Stimulated activated CD4-positive, alpha-beta T cell treated with anti-CD3 and anti-CD28 coated beads, Interleukin-12 subunit alpha, Interleukin-12 subunit beta, amount 100 ng/mL, for 24 hours (primary cell): ENCODE results near the gene GNS.

Experiments
- DNase-seq, 2 experiments: peaks; one replicate each; pipeline ENCODE4 v3.0.0-alpha.2; 2020; ENCODE audit warnings: low read depth in 2 of 2

Gene GNS

GRCh38 chr12:64737539-64737938 lies 21.7 kb downstream of the GNS start:
- no peak for DNase-seq

- no peak for DNase-seq
Measured at GRCh38 chr12:64736771-64737170, 22.4 kb downstream of the GNS start.

DNA sequence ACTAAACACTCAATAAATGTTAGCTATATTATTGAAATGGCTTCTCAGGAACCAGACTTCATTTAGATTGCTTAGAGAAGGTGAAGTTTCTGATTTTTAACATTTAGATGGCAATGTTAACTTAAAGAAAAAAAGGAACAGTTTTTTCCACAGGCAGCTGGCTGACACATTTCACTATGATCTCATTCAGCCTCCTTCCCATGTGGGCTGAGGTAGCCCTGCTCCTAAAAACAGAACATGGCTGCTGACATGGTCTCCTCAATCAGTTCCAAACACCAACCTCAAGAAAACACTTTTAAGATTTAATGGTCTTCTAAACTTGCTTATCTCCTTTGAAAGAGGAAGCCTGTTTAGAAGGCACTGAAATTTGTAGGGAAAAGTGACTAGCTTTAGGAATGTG lies 23.8 kb downstream of the GNS start:
- no peak for DNase-seq

GRCh38 chr12:64733857-64734256 lies 25.3 kb downstream of the GNS start:
- no peak for DNase-seq

- DNase-seq: no peak
Measured at GRCh38 chr12:64731683-64732082, 27.5 kb downstream of the GNS start.

DNA sequence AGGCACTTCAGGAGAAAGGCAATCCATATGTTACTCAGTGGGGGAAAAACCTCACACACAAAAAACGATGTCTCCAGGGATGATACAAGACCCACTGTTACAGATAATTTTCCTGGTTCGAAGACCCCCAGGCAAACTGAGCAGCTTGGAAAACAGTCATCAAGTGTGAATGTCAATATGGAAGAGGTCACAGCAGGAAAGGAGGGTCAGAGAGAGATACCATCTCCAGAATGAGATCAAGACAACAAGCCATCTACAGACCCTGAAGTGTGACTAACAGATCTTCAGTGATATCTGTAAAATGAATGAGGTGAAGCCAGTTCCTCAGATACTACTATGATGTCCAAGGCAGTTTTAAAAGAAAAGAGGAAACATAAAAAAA lies 28.6 kb downstream of the GNS start:
- DNase-seq: no peak

- DNase-seq: no peak
Measured at GRCh38 chr12:64729909-64730587, 29.2 kb downstream of the GNS start.

DNA sequence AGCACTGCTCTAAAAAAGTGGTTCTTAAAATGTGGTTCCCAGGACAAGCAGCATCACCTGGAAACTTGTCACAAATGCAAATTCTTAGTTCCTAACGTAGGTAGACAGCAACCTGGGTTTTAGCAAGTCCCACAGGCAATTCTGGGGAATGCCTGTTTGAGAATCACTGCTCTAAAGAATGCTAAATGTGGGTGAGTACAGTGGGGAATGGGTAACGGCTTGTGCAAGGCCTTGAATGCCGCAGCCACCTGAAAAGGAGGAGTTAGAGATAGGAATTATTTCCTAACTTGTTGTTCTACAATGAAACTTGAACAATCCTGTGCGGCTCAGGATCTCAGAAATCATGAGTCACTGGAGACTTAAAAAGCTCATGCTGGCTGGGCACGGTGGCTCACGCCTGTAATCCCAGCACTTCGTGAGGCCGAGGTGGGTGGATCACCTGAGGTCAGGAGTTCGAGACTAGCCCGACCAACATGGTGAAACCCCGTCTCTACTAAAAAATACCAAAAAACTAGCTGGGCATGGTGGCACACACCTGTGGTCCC lies 34.9 kb downstream of the GNS start:
- DNase-seq: no peak

GRCh38 chr12:64723630-64724029 lies 35.6 kb downstream of the GNS start:
- DNase-seq: no peak

GRCh38 chr12:64722835-64723234 lies 36.4 kb downstream of the GNS start:
- no peak for DNase-seq

- DNase-seq: no peak
Measured at GRCh38 chr12:64720884-64721283, 38.3 kb downstream of the GNS start.

DNA sequence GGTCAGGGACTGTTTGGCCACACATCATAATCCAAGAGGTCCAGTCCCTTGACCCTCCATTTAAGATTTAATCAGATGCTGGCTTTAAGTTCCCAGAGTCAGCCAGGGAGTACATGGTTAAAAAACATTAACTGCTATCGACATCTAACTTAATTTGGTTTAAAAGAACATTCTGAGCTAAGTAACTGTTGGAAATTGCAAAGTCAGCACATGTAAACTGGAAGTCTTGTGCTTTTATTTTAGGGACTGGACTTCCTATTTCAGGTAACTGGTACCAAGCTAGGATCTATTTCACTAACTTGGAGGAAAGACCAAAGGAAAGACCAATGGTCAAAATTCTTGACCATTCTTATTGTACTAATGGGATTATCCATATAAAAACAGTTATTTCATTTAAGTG lies 40.6 kb downstream of the GNS start:
- no peak for DNase-seq

DNA sequence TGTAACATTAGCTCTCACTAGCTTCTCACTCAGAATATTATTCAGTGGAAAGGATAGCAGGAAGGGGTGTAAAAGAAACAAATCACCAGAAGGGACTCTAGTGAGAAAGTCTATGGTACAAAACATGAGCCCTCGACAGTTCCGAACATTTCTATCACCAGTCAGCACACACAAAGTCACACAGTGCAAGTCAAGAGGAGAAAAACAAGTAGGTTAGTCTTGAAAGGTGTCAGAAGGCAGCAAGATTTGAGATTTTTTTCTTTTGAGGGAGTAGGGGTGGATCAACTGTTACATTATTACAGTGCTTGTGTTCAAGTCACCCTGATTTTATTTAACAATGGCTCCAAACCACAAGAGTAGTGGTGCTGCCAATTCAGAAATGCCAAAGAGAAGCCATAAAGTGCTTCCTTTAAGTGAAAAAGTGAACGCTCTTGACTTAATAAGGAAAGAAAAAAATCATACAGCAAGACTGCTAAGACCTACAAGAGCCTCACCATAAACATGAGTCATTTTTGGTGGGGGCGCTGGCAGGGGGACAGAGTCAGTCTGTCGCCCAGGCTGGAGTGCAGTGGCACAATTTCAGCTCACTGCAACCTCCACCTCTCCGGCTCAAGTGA lies 42.3 kb downstream of the GNS start:
- DNase-seq: no peak

GRCh38 chr12:64716371-64716770 lies 42.8 kb downstream of the GNS start:
- no peak for DNase-seq

- no peak for DNase-seq
Measured at GRCh38 chr12:64714551-64714968, 44.6 kb downstream of the GNS start.

DNA sequence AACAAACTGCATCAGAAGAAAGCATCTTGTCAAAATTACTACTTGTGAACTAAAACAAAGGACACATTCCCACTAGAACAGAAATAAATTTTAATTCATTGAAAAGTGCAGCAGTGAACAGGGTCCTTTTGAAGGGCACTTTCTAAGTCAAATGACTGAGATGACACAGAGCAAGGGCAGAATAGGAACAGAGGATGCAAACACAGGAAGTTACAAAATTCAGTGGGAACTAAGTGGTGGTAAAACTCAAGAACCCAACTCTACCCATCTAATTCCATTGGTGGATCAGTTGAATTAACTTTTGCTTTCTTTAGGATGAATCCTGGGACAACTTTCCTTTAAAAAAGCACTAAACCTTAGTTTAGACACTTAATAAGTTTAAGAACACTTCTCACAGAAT lies 45.8 kb downstream of the GNS start:
- no peak for DNase-seq

GRCh38 chr12:64709429-64709828 lies 49.8 kb downstream of the GNS start:
- no peak for DNase-seq

DNA sequence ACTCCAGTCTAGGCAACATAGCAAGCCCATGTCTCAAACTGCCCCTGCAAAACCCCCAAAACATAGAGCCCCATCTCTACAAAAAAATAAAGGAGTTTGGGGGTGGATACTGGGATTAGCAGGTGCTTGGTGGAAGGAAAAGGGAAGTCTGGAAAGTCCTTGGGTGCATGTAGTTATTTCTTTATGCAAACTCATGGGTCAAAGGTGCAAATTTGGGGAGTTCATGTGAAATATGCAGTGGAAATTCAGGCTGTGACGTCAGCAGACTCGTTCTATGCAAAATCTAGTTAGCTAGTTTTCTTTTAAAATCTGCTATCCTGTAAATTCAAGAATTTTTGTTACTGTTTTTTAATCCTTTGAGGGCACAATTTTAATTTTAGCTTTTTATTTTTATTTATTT lies 51.3 kb downstream of the GNS start:
- DNase-seq: no peak

DNA sequence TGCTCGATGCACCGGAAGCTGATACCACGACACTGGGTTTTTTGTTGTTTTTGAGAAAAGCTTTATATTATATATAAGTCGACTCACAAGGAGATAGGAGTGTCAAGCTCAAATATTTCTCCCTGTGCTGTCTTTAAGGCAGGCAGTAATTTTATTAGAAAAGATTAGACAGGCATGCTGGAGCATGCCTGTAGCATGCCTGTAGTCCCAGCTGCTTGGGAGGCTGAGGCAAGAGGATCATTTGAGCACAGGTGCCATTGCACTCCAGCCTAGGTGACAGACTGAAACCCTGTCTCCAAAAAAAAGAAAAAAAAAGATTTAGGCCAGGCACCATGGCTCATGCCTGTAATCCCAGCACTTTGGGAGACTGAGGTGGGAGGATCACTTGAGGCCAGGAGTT lies 51.8 kb downstream of the GNS start:
- DNase-seq: no peak

DNA sequence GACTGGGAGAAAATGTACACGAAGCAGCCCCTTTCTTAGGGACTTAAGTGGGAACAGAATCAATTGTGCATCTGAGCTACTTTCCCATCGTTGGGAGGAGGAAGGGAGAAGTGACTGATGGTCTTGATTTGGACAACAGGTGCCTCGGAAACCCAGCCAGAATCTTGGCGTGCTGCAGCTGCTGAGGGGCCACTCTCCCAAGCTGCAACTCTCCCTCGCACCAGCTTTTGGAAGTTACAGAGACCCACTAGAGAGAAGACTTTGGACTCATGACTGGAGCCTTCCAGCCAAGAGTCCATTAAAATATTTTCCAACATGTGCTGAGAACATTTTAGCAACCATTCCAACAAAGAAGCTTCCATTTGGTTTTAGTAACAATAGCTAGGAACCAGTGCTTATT lies 52.3 kb downstream of the GNS start:
- no peak for DNase-seq

DNA sequence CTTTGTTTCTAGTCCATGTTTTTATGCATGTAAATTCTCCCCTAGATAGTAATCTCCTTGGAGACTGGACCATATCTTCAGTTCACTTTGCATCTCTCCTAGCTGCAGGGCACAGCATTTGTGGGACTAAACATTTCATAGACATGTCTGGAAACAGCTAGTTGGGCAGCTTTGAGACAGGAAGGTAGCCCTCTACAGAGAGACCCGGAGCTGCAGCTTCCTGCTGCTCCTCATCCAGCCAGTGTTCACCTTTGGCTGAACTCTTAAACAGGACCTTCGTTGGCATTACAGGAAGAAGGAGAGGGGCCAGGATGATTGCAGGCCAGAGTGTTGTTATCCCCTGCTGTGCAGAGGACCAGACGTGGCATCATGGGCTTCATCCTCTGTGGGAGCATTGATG lies 52.9 kb downstream of the GNS start:
- no peak for DNase-seq

DNA sequence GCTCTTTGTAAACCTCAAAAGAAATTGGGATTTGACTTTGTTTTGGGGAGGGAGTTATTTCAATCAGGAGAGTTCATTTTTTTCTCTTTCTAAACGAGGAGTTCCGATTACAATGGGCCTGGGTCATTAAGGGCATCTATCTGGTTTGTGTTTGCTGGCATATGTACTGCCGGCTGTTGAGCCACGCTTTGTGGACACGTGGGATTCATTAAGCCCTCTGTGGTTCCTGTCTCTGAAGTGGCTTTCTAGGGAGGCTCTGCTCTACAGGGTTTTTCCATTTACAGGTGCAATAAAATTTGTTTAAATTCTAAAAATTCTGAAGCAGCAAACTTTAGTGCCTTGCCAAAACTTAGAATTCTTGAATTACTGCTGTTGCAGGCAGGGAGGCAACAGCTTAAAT lies 57.9 kb downstream of the GNS start:
- DNase-seq: no peak

DNA sequence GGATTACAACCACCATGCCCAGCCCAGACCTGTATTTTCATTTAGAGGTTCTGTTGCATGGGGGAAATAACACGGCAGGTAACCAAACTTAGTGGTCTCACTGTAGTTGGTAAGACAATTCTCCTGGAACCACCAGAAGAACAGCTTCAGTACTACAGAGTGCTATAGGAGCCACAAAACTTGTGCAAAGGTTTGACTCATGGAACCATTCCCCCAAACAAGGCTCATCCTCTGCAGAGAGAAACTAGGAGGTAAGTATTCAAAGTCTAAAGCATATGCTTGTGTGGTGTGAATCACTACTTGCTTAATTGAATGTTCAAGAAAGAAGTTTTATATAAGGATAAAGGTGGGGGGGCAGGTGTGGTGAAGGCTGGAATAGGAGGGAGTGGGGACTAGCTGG lies 58.7 kb downstream of the GNS start:
- no peak for DNase-seq
